ENCODE results near the gene PEX26.
"Not testable (repeated sequence)": the region's sequence is repeated elsewhere in the genome, so short reads cannot be mapped to it uniquely, and the experiment has no call there.

Gene PEX26

DNA sequence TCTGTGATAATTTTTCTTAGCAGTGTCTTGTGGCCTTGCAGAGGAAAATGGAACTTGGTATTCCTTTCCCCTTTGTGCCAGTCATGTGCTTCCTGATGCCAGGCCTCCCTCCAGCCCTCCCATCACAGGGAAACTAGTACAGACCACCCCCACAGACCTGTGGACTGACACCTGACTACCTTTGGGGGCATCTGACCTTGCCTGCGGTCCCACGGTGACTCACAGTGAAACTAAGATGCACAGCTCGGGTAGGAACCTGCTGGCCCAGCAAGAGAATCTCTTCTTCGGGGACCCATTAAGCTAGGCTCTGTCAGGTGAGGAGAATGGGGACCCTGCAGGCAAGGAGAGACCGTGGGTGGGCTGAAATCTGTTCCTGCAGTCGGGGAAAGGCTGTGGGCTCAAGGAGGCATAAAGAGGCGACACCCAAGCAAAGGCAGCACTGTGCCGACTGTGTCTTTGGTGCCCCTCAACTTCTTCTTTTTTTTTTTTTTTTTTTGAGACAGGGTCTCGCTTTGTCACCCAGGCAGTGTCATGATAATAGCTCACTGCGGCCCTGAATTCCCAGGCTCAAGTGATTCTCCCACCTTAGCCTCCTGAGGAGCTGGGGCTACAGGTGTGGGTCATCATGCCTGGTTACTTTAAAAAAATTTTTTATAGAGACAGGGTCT is 20.8 kb upstream of the PEX26 start:
- DNase-seq (ENCODE audit: low spot score) = no peak

DNA sequence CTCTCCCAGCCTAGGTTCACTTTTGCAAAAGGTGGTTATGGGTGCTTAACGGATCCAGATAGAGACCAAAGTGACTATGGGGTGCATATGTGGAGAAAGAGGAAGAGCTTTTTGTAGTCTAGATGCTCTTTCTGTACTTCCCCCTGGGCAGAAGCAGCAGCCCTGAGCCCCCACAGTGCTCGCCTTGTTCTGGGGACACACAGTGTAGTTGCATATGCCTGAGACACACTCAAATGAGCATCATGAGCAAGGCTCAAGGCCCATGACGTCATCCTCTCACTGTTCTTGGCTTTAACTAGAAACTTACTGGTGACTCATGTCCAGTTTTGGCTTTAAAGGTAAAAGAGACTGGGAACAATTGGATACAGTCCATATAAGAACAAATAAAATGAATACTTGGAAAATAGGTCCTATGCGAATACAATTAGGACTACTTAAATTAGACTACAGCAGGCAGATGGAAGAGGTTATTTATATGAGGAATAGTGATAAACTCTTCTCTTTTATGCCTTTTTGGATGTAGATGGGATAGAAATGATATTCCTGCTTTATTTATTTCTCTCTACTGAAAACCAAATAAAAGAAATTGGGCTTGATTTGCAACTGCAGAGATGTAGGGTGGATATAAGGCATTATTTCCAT is 20.1 kb upstream of the PEX26 start:
- peak; percentile 81 for DNase-seq (ENCODE audit: low spot score)

GRCh38 chr22:18058371-18059093 is 19.3 kb upstream of the PEX26 start:
- no peak for DNase-seq (ENCODE audit: low spot score)

- no peak for DNase-seq (ENCODE audit: low spot score)
Measured at GRCh38 chr22:18059094-18059417, 18.7 kb upstream of the PEX26 start.

DNA sequence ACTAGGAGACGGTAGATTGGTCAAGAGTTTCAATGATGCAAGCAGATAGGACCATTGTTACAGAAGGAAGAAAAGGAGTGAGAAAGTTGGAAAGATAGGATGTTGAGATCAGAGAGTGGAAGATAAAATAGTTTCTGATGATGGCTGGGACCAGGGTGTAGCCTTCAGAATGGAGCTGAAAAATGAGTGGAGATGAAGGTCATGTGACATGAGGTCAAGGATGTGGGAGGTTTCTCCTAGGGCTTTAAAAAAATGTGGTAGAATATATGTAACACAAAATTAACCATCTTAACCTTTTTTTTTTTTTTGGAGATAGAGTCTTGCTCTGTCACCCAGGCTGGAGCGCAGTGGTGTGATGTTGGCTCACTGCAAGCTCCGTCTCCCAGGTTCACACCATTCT is 18.3 kb upstream of the PEX26 start:
- DNase-seq (ENCODE audit: low spot score) = no peak

DNA sequence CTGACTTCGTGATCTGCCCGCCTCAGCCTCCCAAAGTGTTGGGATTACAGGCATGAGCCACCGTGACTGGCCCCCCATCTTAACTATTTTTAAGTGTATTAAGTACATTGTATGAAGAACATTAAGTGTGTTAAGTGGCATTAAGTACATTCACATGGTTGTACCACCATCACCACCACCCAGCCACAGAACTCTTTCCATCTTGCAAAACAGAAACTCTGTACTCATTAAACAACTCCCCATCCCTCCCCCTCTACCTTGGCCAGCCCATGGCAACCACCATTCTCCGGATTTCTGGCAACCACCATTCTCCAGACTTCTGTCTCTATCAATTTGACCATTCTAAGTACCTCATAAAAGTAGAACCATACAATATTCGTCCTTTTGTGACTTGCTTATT is 17.8 kb upstream of the PEX26 start:
- no peak for DNase-seq (ENCODE audit: low spot score)

DNA sequence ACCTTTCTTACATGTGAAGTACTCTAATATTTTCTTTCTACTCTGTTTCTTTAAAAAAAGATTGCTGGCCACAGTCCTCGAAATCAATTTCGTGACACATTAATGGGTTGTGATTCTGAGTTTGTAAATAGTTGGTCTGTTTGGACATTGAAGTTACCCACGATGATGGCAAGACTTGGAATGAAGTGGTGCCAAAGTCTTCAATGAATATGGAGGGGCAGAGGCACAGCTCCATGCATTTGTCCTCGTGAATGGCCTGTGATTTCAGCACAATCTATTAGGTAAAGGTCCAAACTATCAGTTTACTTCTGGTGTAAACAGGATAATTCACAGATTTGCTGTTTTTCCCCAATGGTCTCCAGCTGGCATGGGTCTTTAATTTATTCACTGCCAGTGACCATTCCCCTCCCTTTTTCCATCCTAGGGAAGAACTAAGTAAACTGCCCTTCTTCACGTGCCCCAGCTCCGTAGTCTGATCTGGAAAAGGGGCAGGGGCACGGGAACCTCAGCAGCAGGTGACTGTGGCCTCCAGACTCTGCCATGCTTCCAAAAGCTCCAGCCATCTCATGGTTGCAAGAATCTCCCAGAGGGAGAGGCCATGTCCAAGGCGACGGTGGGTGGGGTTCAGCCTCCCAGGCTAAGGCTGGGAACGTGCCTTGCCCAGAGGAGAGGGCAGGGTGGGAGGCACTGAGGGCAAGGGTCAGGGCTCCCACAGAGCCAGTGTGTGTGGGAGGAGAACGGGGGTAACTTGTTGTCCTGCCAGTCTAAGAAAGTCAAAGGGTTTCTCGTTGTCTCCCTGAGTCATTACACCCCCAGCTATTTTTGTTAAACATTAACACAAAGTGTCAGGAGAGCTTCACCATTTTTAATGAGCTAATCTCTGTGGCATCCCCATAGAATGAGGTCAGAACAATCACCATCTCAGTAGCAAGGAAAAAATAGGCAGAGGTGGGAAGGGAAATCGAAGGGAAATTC is 16.9 kb upstream of the PEX26 start:
- peak; percentile 28 for DNase-seq (ENCODE audit: low spot score)

DNA sequence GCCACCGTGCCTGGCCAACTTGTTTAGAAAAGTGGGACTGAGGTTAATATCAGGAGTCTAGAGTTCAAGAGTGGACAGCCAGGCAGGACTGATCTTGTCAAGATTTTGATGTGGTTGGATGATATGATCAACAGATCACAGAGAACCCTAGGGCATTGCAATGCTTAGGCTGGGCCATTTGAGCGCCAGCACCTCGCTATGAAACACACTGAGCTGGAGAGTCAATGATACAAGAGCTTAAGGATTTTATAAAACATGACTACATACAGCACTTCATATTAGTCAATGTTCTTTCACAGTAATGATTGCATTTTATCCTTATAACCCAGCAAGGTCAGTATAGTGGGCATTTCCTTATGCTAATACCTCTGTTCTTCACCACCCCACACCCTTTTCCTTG is 15.4 kb upstream of the PEX26 start:
- no peak for DNase-seq (ENCODE audit: low spot score)

- DNase-seq (ENCODE audit: low spot score) = peak; percentile 99
Measured at GRCh38 chr22:18063306-18063705, 14.5 kb upstream of the PEX26 start.

DNA sequence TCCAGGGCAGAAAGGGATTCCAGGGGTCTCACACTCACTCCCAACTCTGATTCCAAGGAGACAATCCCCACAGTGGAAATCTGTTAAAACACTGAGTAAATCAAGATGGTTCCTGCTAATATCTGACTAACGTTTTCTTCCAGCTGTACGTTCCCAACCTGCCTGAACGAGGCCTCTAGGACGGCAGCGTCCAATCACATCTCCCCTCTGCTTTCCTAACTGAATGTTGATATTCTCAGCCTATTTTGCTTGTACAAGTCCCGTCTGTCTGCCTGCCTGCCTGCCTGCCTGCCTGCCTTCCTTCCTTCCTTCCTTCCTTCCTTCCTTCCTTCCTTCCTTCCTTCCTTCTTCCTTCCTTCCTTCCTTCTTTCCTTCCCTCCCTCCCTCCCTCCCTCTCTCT is 14.1 kb upstream of the PEX26 start:
- DNase-seq (ENCODE audit: low spot score) = not testable (repeated sequence)

DNA sequence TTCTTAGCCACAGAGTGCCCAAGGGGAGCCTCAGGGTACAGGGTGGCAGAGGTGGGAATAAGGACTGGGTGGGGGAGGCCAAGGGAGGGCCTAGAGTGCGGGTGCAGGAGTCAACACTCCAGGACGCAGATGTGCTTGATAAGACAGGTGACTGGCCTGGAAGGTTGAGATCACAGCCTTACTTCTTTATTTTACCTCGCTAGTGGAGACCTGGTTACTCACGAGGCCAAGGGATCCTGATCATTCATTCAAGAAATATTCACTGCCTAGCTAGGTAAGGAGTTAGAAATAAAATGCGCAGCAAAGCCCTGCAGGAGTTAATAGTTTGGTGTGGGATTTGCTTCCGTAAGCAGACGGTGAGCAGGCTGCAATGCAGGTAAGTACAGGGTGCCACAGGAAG is 13.2 kb upstream of the PEX26 start:
- no peak for DNase-seq (ENCODE audit: low spot score)

DNA sequence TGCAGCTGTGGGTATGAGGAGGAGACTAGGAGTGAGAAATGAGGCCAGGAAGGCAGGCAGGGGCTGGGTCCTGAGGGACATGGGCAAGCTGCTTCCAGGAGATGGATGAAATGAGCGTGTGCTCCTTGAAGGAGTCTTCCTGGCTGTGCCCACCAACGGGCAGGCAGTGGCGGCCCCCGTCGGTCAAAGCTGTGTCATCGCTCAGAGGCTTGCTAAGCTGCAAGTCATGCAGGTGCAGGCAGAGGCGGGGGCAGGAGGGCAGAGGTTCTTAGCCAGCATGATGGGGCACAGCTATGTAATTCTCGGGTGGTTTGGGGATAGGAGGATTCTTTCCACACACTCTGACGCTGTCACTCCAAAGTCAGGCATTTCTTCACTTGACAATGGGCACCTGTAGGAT is 12.5 kb upstream of the PEX26 start:
- no peak for DNase-seq (ENCODE audit: low spot score)

GRCh38 chr22:18066181-18066859 is 11.5 kb upstream of the PEX26 start:
- DNase-seq (ENCODE audit: low spot score) = no peak

DNA sequence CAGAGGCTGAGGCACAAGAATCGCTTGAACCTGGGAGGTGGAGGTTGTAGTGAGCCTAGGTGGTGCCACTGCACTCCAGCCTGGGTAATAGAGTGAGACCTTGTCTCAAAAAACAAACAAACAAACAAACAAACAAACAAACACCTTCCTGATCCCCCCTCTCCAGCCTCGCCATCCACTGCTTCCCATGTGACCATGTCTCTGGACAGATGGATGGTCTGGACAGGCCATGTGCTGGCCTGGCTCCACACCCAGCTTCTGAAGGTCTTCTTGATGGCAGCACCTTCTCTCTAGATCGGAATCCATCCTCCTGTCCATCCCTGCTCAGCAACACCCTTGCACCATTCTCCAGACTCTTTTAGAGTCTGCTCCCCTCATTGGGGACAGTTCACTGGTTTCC is 10.7 kb upstream of the PEX26 start:
- DNase-seq (ENCODE audit: low spot score) = no peak

- DNase-seq (ENCODE audit: low spot score) = no peak
Measured at GRCh38 chr22:18067548-18068341, 10.0 kb upstream of the PEX26 start.

- no peak for DNase-seq (ENCODE audit: low spot score)
Measured at GRCh38 chr22:18068381-18068988, 9.3 kb upstream of the PEX26 start.

DNA sequence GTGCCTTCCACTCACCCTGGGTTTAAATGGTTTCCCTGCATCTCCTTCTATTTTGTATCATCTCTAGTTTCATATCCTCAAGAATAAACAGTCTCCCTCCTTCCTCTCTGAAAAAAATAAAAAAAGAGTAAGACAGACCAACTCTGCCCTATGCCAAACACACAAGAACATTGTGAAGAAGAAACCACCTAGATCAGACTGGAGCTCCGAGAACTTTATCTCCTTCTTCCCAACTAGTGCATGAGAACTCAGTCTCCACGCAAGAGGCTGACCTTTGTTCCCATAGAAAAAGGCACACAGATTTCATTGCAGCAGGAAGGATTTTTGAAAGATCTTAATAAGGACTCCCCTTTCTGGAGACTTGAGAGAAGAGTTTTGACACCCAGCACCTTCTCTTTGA is 8.7 kb upstream of the PEX26 start:
- DNase-seq (ENCODE audit: low spot score) = no peak

DNA sequence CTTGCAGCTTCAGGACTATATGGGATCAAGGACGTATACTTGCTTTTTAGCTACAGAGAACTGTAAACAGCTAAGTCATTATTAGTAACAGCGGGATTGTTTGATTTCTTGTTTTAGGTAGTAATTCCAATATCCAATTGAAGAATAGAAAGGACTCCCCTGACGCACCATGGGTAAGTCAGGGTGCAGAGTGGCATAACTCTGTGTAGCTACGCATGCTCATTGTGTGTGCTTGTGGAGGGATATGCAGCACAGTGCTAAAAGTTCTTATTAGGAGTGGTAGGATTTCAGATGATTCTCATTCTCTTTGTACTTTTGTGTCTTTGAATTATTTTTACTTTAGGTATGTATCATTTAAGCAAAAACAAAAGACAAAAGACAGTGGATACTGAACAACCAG is 7.7 kb upstream of the PEX26 start:
- DNase-seq (ENCODE audit: low spot score) = no peak

GRCh38 chr22:18070556-18071306 is 7.1 kb upstream of the PEX26 start:
- no peak for DNase-seq (ENCODE audit: low spot score)
